CD14-positive monocyte (primary cell): Measurements from ENCODE around the gene UQCC5. TPM values are rescaled to one million over a fixed set of nuclear protein-coding genes. Genes with fewer than 3 reads are reported as not detected.

Source experiments
- DNase-seq, 3 donors: peaks; one replicate each; pipeline ENCODE4 v3.0.0-alpha.2; 2011 to 2022
- H2AFZ ChIP-seq: 2 replicates; pipeline ENCODE4 v1.6.0; 2012; ENCODE audit warnings: mild to moderate bottlenecking, low read depth, low read length, inconsistent platforms; ENCODE audit not compliant: insufficient read depth, poor library complexity, severe bottlenecking
- H3K27ac ChIP-seq, 2 donors: 1 replicate in 1 of 2; 2 replicates in 1 of 2; pipeline ENCODE4 v1.5.1; 2012 to 2013; ENCODE audit warnings: low read length in 2 of 2, control low read depth in 1 of 2, inconsistent platforms in 1 of 2, low read depth in 1 of 2, mild to moderate bottlenecking in 1 of 2
- H3K27me3 ChIP-seq, 2 donors: one replicate each; pipeline versions ENCODE4 v1.6.0 to v1.6.1; 2011 to 2013; ENCODE audit warnings: low read length in 2 of 2; ENCODE audit not compliant: control insufficient read depth in 2 of 2, insufficient read depth in 2 of 2
- H3K36me3 ChIP-seq, 2 donors: replicated peaks in 1 of 2; 1 replicate in 1 of 2; 2 replicates in 1 of 2; pipeline versions ENCODE4 v1.5.1 to v1.6.1; 2012 to 2013; ENCODE audit warnings: low read length in 2 of 2, control low read depth in 1 of 2, inconsistent platforms in 1 of 2, mild to moderate bottlenecking in 1 of 2; ENCODE audit not compliant: insufficient read depth in 2 of 2, control insufficient read depth in 1 of 2
- H3K4me1 ChIP-seq, 2 donors: 1 replicate in 1 of 2; 2 replicates in 1 of 2; pipeline versions ENCODE4 v1.5.1 to v1.6.1; 2012 to 2013; ENCODE audit warnings: low read length in 2 of 2, control low read depth in 1 of 2, inconsistent platforms in 1 of 2, mild to moderate bottlenecking in 1 of 2, moderate library complexity in 1 of 2; ENCODE audit not compliant: insufficient read depth in 2 of 2, control insufficient read depth in 1 of 2
- H3K4me2 ChIP-seq: replicated peaks from 2 replicates; pipeline ENCODE3; 2012; ENCODE audit warnings: low read length, moderate library complexity, mild to moderate bottlenecking; ENCODE audit not compliant: poor library complexity, severe bottlenecking; ENCODE audit errors: extremely low read depth
- H3K4me3 ChIP-seq, 3 experiments: fragments of 200-600 bp in 1 of 3; sonication (generic) in 1 of 3; replicated peaks in 1 of 3; 1 replicate in 2 of 3; 2 replicates in 1 of 3; pipeline ENCODE4 v1.5.1; 2011 to 2013; ENCODE audit warnings: low read length in 3 of 3, mild to moderate bottlenecking in 3 of 3, control low read depth in 2 of 3, low read depth in 2 of 3, inconsistent platforms in 1 of 3, moderate library complexity in 1 of 3
- H3K79me2 ChIP-seq: 2 replicates; pipeline ENCODE4 v1.6.0; 2012; ENCODE audit warnings: mild to moderate bottlenecking, control low read depth, inconsistent platforms, low read length, moderate library complexity; ENCODE audit not compliant: insufficient read depth
- H3K9ac ChIP-seq: 2 replicates; pipeline ENCODE4 v1.6.0; 2017; ENCODE audit warnings: low read length, mild to moderate bottlenecking; ENCODE audit not compliant: insufficient read depth, poor library complexity, severe bottlenecking
- H3K9me3 ChIP-seq, 2 donors: replicated peaks in 1 of 2; 1 replicate in 1 of 2; 2 replicates in 1 of 2; pipeline versions ENCODE4 v1.5.1 to v1.6.1; 2012 to 2013; ENCODE audit warnings: low read length in 2 of 2, control low read depth in 1 of 2; ENCODE audit not compliant: control insufficient read depth in 1 of 2, insufficient read depth in 1 of 2
- H4K20me1 ChIP-seq: 2 replicates; pipeline ENCODE4 v1.6.0; 2012; ENCODE audit warnings: mild to moderate bottlenecking, low read length, control low read depth, moderate library complexity; ENCODE audit not compliant: insufficient read depth
- H3K27ac Mint-ChIP-seq, 7 donors: one replicate each; pipeline ENCODE4 v1.8.0; 2020; ENCODE audit warnings: mild to moderate bottlenecking in 7 of 7, mixed read lengths in 7 of 7, moderate library complexity in 6 of 7, inconsistent platforms in 2 of 7
- H3K27me3 Mint-ChIP-seq, 3 donors: one replicate each; pipeline ENCODE4 v1.8.0; 2021 to 2022; ENCODE audit warnings: low read depth in 3 of 3, mild to moderate bottlenecking in 3 of 3, mixed read lengths in 3 of 3, moderate library complexity in 3 of 3, inconsistent platforms in 1 of 3
- H3K36me3 Mint-ChIP-seq, 2 donors: one replicate each; pipeline ENCODE4 v1.8.0; 2020; ENCODE audit warnings: mixed read lengths in 2 of 2, inconsistent platforms in 1 of 2, mild to moderate bottlenecking in 1 of 2
- H3K4me1 Mint-ChIP-seq: one replicate; pipeline ENCODE4 v1.8.0; 2020; ENCODE audit warnings: mild to moderate bottlenecking, mixed read lengths
- H3K4me3 Mint-ChIP-seq, 2 donors: one replicate each; pipeline ENCODE4 v1.8.0; 2020; ENCODE audit warnings: mild to moderate bottlenecking in 2 of 2, mixed read lengths in 2 of 2, moderate library complexity in 1 of 2
- H3K9me3 Mint-ChIP-seq, 7 donors: one replicate each; pipeline ENCODE4 v1.8.0; 2020 to 2022; ENCODE audit warnings: mixed read lengths in 7 of 7, mild to moderate bottlenecking in 6 of 7, moderate library complexity in 6 of 7, inconsistent platforms in 2 of 7
- WGBS: methylation state at CpG from one replicate; pipeline ENCODE4 v1.1.5; 2013; ENCODE audit warnings: missing lambda C conversion rate; ENCODE audit not compliant: insufficient coverage; 5-methylcytosine and 5-hydroxymethylcytosine counted together
- intact Hi-C, 2 donors: fragments of 100-400 bp; cut with micrococcal nuclease; formaldehyde crosslinking; loops; one replicate each; pipeline versions ENCODE4 v1.15.0 to v1.15.1; 2023
- polyA plus RNA-seq, 3 donors: library from polyadenylated mRNA; depleted of rRNA in 1 of 3; unstranded in 2 of 3; stranded (reverse) in 1 of 3; fragments of 300-500 nt in 2 of 3; fragments of >200 nt in 1 of 3; fragmentation: Illumina TruSeq in 2 of 3; gene quantifications; 1 replicate in 2 of 3; 2 replicates in 1 of 3; pipeline ENCODE4 v1.2.3, GENCODE V29; 2012 to 2021
- TF ChIP-seq, protein P1 (sequence below): fragments of 200-600 bp; IDR thresholded peaks from one replicate; pipeline ENCODE4 v1.8.0; 2022; ENCODE audit warnings: antibody characterized with exemption, mild to moderate bottlenecking

The UQCC5 gene
- polyA plus RNA-seq, 3 donors = 1.4 to 52.1 (median 43.3) TPM

DNA sequence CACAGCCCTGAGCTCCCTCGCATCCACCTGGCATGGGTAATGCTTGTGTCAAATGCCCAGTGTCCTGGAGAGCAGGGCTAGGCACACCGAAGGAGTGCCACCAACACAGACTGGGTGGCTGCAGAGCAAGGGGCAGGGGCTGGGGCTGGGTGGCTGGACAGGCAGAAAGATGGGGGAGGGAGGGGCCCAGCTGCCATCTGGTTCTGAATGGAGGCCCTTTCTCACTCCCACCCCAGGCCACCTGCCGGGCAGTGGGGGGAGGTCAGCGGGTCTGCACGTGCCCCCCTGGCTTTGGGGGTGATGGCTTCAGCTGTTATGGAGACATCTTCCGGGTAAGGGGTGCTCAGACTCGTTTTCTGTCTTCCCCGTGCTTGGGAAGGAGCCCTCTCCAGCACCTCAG is 24.3 kb upstream of the UQCC5 start:
- Histone ChIP-seq H4K20me1 (peaks cover 16% of the 10 kb centered on the region), H3K9ac (no peak overlapping the region), H3K79me2 (no peaks in the 10 kb centered on the region), H3K9me3 (no peaks in the 10 kb centered on the region), H3K27me3 (no peaks in the 10 kb centered on the region), H3K4me2 (no peak overlapping the region), H3K36me3 (peaks cover 97% of the 10 kb centered on the region in 2 donors), H3K4me3 (no peak overlapping the region), H3K4me1 (no peaks in the 10 kb centered on the region), H3K27ac (no peak overlapping the region), H2AFZ (no peak overlapping the region)
- peaks cover 89 to 97% of the 10 kb centered on the region in 2 donors for H3K36me3 Mint-ChIP-seq
- no peak overlapping the region for H3K4me3 Mint-ChIP-seq
- whole genome bisulfite sequencing = 100% methylated on average over 2 of the region's 8 CpGs
- peak overlapping the region in 1 of 7 donors; percentile 68 for H3K27ac Mint-ChIP-seq
- no peaks in the 10 kb centered on the region for H3K9me3 Mint-ChIP-seq
- H3K27me3 Mint-ChIP-seq = peaks cover 0 to 3% (median 2%) of the 10 kb centered on the region in 3 donors
- intact Hi-C loops = no loop called here
- DNase-seq = no peak
- H3K4me1 Mint-ChIP-seq = no peaks in the 10 kb centered on the region
- TF ChIP-seq, protein P1, sequence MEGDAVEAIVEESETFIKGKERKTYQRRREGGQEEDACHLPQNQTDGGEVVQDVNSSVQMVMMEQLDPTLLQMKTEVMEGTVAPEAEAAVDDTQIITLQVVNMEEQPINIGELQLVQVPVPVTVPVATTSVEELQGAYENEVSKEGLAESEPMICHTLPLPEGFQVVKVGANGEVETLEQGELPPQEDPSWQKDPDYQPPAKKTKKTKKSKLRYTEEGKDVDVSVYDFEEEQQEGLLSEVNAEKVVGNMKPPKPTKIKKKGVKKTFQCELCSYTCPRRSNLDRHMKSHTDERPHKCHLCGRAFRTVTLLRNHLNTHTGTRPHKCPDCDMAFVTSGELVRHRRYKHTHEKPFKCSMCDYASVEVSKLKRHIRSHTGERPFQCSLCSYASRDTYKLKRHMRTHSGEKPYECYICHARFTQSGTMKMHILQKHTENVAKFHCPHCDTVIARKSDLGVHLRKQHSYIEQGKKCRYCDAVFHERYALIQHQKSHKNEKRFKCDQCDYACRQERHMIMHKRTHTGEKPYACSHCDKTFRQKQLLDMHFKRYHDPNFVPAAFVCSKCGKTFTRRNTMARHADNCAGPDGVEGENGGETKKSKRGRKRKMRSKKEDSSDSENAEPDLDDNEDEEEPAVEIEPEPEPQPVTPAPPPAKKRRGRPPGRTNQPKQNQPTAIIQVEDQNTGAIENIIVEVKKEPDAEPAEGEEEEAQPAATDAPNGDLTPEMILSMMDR = no peak

GRCh38 chr3:52512727-52513126 is 23.7 kb upstream of the UQCC5 start:
- Mint-ChIP-seq H3K4me3 (no peak overlapping the region), H3K9me3 (no peaks in the 10 kb centered on the region), H3K27me3 (peaks cover 0 to 3% (median 2%) of the 10 kb centered on the region in 3 donors), H3K27ac (no peak overlapping the region), H3K4me1 (no peaks in the 10 kb centered on the region), H3K36me3 (peaks cover 87 to 97% of the 10 kb centered on the region in 2 donors)
- TF ChIP-seq, protein P1 = no peak
- intact Hi-C loops = no loop called here
- H3K27me3 ChIP-seq = no peaks in the 10 kb centered on the region
- H3K27ac ChIP-seq = no peak overlapping the region
- H3K4me3 ChIP-seq = no peak overlapping the region
- WGBS = 94% methylated on average over 13 of the region's 17 CpGs
- H3K36me3 ChIP-seq = peaks cover 97 to 98% of the 10 kb centered on the region in 2 donors
- no peak for DNase-seq
- H2AFZ ChIP-seq = no peak overlapping the region
- H3K9ac ChIP-seq = no peak overlapping the region
- no peaks in the 10 kb centered on the region for H3K79me2 ChIP-seq
- H3K9me3 ChIP-seq = no peaks in the 10 kb centered on the region
- H3K4me1 ChIP-seq = no peaks in the 10 kb centered on the region
- H4K20me1 ChIP-seq = peaks cover 16% of the 10 kb centered on the region
- no peak overlapping the region for H3K4me2 ChIP-seq
